Measurements from ENCODE around the gene HMCN1. TPM values are rescaled to one million over a fixed set of nuclear protein-coding genes. Genes with fewer than 3 reads are reported as not detected.

Gene HMCN1
- total and polyA plus RNA-seq, 2 experiments from 2014 or later, result 1.6 to 8.7 TPM

- no peaks in the 10 kb centered on the region for H3K27me3 ChIP-seq (ENCODE audit: insufficient read depth)
- no peak overlapping the region for H3K4me3 Mint-ChIP-seq
- no peaks in the 10 kb centered on the region; the same call in 1 of the 2 replicates for H3K36me3 ChIP-seq (ENCODE audit: insufficient read depth)
- no peak overlapping the region for H3K4me2 ChIP-seq
- H4K20me1 ChIP-seq (replicated peaks; ENCODE audit: insufficient read depth), result no peaks in the 10 kb centered on the region
- H3F3A ChIP-seq (replicated peaks; ENCODE audit: low read depth), result no peaks in the 10 kb centered on the region
- no peak overlapping the region for H3K4me3 ChIP-seq
- ATAC-seq (no peak), DNase-seq (ENCODE audit: low spot score) (no peak)
- H3K27ac Mint-ChIP-seq, result no peak overlapping the region
- H3K36me3 Mint-ChIP-seq (ENCODE audit: low read depth), result no peaks in the 10 kb centered on the region
- H3K4me1 ChIP-seq (ENCODE audit: insufficient read depth), result no peaks in the 10 kb centered on the region
- H3K79me2 ChIP-seq (replicated peaks; ENCODE audit: insufficient read depth), result no peaks in the 10 kb centered on the region
- H2AFZ ChIP-seq, result no peak overlapping the region
- no peaks in the 10 kb centered on the region; the same call in 2 of the 3 replicates for H3K9me3 Mint-ChIP-seq
- H3K9me2 ChIP-seq (ENCODE audit: insufficient read depth), result peaks cover 14% of the 10 kb centered on the region
- no peaks in the 10 kb centered on the region for H3K4me1 Mint-ChIP-seq
- TF ChIP-seq EZH2 (IDR thresholded peaks at IDR 0.05; ENCODE audit: low read depth, unreplicated experiment), result no peak
- no peak for TF ChIP-seq CTCF (conservative IDR thresholded peaks at IDR 0.05; ENCODE audit: low read depth in 2 of 2)
- no peak for TF ChIP-seq ETS1 (IDR thresholded peaks at IDR 0.05)
- no peak for TF ChIP-seq CREB1 (CRISPR knock-in tag; IDR thresholded peaks at IDR 0.05; ENCODE audit: low read depth)
- TF ChIP-seq POLR2AphosphoS5 (IDR thresholded peaks at IDR 0.05; ENCODE audit: low read depth), result no peak
- no peak for TF ChIP-seq ZNF331 (CRISPR knock-in tag; IDR thresholded peaks at IDR 0.05; ENCODE audit: low read depth)
- no peak for TF ChIP-seq STAT1 (IDR thresholded peaks at IDR 0.05; ENCODE audit: unreplicated experiment)
- TF ChIP-seq NANOG (IDR thresholded peaks at IDR 0.05; ENCODE audit: borderline replicate concordance), result no peak
- no peak for TF ChIP-seq EZH2phosphoT487 (IDR thresholded peaks at IDR 0.05; ENCODE audit: unreplicated experiment)
- TF ChIP-seq REST (IDR thresholded peaks at IDR 0.05; ENCODE audit: unreplicated experiment), result no peak
- no peak for TF ChIP-seq ZNF462 (CRISPR knock-in tag; IDR thresholded peaks at IDR 0.05)
- TF ChIP-seq ZNF114 (CRISPR knock-in tag; IDR thresholded peaks at IDR 0.05), result no peak
- no peak for TF ChIP-seq JUNB (IDR thresholded peaks at IDR 0.05; ENCODE audit: unreplicated experiment)
- H3K27ac ChIP-seq (ENCODE audit: low read depth), result no peak overlapping the region
- H3K27me3 Mint-ChIP-seq (ENCODE audit: insufficient read depth, low read depth, poor library complexity), result no peaks in the 10 kb centered on the region
Measured at GRCh38 chr1:186194107-186194756, 460.0 kb downstream of the HMCN1 start.
